Measurements from ENCODE around the gene PTCD1. TPM values are rescaled to one million over a fixed set of nuclear protein-coding genes. Genes with fewer than 3 reads are reported as not detected.
"Not testable (repeated sequence)": the region's sequence is repeated elsewhere in the genome, so short reads cannot be mapped to it uniquely, and the experiment has no call there.

PTCD1 gene
- total RNA-seq, 1 donor from 2014 or later = 6.6 TPM

DNA sequence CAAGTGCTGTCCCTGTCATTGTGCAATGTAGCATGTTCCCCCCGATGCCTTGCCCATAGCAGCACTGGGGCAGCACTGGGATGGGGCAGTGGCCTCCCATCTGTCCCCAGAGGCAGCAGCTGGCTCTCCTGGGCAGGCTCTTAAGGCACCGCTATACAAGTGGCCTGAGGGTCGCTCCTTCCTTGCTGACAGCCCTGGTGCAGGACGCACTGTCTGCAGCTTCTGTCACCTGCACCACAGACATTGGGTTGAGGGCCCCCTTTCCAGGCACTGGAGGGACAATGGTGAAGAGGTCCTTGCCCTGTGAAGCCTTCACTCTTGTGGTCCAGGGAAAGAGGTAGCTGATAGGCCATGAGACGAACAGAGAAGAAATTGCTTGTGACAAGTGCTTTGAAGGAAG lies 10.7 kb upstream of the PTCD1 start:
- DNase-seq (ENCODE audit: low spot score) = no peak

DNA sequence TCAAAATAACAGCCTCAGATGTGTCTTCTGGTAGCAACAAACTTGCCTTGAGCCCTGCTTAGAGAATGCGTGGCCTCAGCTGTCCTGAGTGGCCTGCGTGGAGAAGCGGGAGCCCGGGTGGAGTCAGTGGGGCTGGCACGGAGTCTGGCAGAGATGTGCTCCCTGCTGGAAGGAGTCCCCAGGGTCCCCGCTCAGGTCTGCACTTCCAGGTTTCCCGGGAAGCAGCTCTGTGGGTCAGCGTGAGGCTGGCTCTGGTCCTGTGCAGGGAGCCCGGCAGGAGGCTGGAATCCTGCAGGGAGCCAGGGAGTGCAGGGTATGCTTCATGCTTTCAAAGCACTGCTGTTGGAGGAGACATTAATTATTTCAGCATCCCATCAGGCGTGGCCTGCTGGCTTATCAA lies 10.3 kb upstream of the PTCD1 start:
- DNase-seq (ENCODE audit: low spot score) = no peak

DNA sequence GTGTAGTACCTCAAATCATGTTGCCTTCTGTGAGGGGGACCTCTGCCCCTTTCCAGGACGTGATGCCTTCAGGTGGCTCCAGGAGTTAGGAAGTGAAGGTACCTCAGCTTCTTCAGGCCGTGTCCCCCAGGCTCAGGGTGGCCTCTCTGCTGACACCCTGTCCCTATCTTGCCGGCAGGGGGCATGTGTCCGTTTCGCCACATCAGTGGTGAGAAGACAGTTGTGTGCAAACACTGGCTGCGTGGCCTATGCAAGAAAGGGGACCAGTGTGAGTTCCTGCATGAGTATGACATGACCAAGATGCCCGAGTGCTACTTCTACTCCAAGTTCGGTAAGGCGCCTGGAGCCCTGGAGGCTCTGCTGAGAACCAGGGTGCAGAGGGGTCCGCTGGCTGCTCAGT lies 9.3 kb upstream of the PTCD1 start:
- DNase-seq (ENCODE audit: low spot score) = no peak

DNA sequence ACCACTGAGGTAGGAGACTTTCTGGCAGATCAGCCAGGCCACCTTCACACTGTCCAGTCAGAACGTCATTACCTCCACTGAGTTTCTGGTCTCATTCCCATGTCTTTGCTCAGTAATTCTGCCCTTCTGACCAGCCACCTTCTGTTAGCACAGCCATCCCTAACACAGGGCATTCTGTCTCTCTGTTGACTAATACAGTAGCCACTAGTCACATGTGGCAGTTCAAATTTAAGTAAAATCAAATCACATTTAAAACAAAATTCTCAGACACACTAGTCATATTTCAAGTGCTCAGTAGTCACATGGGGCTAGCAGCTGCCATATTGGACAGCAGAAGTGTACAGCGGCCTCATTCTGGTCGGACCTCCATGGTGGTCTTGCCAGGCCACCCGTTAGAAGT lies 7.5 kb upstream of the PTCD1 start:
- no peak for DNase-seq (ENCODE audit: low spot score)

DNA sequence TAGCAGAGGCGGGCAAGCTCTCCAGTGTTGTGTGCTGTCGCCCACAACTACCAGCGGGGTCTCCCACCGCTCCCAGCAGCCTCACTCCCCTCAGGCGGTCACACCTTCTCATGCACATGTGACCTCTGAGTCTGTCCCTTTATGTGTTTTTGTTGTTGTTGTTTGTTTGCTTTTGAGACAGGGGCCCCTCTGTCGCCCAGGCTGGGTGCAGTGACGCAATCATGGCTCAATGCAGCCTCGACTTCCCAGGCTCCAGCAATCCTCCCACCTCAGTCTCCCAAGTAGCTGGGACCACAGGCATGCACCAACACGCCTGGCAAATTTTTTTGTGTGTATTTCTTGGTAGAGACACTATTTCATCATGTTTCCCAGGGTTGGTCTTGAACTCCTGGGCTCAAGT lies 1.6 kb upstream of the PTCD1 start:
- no peak for DNase-seq (ENCODE audit: low spot score)

DNA sequence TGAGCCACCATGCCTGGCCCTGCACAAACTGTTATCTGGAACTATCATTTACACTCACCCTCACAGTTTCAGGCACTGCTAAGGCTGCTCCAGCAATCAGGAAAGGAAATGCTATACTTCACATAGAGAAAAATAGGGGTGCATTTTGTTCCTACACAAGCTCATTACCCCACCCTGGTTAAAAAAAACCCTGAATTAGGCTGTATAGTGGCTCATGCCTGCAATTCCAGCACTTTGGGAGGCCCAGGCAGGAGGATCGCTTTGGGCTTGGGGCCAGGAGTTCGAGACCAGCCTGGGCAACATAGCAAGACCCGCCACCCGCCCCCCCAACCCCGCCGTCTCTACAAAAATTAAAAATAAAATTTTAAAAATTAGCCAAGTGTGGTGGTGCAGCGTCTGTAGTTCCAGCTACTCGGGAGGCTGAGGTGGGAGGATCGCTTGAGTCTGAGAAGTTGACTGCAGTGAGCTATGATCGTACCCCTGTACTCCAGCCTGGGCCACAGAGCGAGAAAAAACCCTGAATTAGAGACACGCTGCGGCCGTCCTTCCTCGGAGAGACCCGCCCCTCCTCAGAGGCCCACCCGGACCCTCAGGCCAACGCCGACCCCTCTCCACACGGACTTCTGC lies 539 bp downstream of the PTCD1 start:
- DNase-seq (ENCODE audit: low spot score) = no peak

DNA sequence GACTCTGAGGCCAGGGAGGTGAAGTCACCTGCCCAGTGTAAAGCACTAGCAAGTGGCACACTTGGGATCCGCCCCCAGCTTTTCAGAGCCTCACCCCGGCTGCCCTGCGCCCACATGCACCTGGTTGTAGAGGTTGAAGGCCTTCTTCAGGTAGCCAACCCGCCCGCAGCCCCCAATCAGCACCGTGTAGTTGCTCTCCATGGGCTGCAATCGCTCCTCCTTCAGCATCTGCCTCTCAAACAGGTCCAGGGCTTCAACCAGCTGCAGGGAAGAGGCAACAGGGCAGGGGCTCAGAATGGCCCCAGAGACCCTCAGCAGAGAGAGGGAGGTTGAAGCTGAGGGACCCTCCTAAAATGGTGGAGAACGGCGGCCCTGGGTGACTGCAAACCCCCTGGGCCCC lies 5.4 kb downstream of the PTCD1 start:
- DNase-seq (ENCODE audit: low spot score) = no peak

DNA sequence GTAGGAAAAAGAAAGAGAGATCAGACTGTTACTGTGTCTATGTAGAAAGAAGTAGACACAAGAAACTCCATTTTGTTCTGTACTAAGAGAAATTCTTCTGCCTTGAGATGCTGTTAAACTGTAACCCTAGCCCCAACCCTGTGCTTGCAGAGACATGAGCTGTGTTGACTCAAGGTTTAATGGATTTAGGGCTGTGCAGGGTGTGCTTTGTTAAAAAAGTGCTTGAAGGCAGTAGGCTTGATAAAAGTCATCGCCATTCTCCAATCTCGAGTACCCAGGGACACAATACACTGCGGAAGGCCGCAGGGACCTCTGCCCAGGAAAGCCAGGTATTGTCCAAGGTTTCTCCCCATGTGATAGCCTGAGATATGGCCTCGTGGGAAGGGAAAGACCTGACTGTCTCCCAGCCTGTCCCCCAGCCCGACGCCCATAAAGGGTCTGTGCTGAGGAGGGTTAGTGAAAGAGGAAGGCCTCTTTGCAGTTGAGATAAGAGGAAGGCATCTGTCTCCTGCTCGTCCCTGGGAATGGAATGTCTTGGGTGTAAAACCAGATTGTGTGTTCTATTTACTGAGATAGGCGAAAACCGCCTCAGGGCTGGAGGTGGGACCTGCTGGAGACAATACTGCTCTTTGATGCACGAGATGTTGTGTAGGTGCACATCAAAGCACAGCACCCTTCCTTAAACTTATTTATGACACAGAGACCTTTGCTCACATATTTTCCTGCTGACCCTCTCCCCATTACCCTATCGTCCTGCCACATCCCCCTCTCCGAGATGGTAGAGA lies 6.7 kb downstream of the PTCD1 start:
- not testable (repeated sequence) for DNase-seq (ENCODE audit: low spot score)

DNA sequence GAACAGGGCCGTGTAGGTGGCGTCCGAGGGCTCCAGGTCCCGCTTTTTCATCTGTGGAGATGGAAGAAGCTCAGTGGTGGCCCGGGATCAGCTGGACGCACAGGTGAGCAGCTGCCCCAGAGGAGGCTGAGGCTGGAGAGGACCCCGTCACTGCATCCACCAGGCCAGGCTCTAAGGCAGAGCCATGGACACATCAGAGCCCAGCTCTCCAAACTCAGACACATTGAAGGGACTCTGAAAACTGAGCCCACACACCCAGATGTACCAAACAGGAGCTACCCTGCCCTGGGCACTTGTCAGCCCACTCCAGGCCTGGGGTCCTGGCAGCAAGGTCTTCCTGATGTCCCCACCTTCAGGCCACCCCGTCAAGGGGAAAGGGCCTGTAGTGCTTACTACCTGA lies 8.8 kb downstream of the PTCD1 start:
- no peak for DNase-seq (ENCODE audit: low spot score)

DNA sequence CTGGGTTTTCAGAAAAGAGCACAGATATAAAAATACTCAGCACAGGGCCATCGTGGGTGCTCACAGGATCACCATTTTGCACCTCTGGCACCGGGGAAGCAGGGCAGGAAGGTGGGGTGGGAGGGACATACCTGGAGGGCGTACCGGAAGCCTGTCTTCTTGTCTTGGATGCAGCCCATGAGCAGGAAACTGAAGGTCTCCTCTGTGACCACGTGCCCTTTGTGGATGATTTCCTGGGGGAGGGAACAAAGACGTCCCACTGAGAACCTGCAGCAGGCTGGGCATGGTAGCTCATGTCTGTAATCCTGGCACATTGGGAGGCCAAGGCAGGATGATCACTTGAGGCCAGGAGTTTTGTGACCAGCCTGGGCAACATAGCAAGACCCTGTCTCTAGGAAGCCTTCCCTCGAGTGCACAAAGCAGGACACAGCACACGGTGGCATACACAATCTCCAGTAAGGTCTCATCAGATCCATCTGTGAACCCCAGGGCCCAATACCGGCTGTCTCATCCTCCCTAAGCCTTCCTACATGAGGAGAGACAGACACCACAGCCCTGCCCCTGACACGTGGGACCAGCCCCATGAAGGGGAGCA lies 9.5 kb downstream of the PTCD1 start:
- no peak for DNase-seq (ENCODE audit: low spot score)

DNA sequence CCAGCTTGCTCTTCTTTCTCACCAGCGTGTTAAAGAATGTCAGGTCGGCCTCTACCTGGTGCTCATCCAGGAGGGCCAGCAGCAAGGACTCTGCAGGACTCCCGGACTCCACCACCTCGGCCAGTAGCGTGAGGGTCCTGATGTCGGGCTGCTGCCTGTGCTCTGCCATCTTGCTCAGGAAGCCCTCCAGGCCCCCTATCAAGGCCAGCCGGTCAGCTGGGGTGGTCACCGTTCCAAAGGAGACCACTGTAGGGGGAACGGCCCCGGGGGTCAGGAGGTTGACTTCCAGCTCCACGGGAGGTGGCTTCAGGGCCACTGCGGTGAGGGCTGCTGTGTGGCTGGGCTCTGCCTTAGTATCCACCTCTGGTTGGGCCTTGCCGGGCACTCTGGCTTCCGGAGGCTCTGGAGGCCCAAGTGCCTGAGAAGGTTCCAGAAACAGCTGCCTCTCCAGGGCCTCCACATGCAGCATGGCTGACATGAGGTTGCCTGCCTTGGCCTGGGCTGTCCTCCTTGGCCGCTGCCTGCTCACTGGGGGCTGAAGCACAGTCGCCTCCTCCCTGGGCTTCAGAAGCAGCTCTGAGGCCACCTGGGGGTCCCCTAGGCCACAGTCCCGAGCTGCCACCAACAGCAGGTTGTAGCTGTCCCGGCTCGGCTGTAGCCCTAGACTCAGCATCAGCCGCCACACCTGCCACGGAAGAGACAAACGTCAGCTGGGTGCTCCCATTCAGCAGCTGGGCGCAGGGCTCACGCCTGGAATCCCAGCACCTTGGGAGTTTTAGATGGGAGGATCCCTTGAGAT lies 13.5 kb downstream of the PTCD1 start:
- no peak for DNase-seq (ENCODE audit: low spot score)

DNA sequence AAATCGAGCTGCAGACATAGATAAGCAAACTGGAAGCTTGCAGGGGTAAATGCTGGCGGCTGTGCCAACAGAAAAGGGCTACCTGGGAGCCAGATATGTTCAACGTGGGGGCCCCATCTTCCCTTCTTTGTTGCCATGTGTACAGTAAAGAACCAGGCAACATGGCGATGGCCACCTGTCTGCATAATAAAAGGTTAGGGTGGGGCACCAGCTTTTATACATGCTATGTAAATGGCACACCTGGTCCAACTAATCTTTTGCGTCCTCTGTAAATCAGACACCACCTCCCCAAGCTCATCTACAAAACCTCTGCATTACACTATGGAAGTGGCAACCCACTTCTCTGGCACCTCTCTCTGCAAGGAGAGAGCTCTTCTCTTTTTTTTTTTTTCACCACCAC lies 16.0 kb downstream of the PTCD1 start:
- DNase-seq (ENCODE audit: low spot score) = no peak

DNA sequence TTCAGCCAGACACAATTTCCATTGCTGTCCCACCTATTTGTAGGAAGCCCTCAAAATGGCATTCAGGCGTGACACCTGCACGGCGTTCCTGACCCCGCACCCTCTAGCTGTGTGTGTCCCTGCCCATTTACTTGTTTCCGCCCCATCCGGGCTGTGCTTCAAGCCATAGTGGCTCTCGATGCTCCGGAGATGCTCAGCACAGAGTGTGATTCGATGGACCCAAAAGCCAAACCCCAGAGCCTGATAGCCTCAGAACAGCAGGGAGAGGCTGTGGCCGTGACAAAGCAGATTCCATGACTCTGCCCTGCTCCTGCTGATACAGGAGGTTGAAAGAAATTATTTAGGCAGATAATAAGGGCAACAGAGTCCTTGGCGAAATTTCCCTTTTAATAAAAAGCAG lies 16.4 kb downstream of the PTCD1 start:
- no peak for DNase-seq (ENCODE audit: low spot score)

DNA sequence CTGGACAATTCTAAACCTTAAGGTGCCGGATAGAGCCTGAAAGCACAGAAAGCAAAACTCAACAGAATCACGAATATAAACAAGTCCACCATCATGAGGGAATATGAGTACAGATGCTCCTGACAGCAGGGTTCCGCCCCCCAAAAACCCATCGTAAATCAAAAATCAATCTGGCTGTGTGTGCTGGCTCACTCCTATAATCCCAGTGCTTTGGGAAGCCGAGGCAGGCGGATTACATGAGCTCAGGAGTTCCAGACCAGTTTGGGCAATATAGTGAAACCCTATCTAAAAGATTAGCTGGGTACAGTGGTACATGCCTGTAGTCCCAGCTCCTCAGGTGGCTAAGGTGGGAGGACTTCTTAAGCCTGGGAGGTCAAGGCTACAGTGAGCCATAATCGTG lies 17.6 kb downstream of the PTCD1 start:
- DNase-seq (ENCODE audit: low spot score) = no peak

DNA sequence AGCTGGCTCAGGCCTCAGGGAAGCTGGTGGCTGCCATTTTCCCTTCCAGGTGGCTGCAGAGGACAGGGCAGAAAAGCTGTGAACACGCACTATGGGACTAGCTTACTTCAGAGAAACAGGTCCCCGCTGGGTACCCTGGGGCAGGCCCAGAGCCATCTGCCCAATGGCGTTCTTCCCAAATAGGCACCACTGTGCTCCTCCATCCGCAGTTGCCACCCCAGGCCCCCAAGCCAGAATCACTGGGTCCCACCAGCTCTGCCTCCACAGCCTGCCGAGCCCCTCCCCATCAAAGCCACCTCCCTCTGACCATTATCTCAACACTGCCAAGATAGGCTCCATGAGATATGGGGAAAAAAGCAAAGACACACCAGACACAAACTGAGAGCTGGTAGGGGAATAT lies 18.4 kb downstream of the PTCD1 start:
- DNase-seq (ENCODE audit: low spot score) = no peak

DNA sequence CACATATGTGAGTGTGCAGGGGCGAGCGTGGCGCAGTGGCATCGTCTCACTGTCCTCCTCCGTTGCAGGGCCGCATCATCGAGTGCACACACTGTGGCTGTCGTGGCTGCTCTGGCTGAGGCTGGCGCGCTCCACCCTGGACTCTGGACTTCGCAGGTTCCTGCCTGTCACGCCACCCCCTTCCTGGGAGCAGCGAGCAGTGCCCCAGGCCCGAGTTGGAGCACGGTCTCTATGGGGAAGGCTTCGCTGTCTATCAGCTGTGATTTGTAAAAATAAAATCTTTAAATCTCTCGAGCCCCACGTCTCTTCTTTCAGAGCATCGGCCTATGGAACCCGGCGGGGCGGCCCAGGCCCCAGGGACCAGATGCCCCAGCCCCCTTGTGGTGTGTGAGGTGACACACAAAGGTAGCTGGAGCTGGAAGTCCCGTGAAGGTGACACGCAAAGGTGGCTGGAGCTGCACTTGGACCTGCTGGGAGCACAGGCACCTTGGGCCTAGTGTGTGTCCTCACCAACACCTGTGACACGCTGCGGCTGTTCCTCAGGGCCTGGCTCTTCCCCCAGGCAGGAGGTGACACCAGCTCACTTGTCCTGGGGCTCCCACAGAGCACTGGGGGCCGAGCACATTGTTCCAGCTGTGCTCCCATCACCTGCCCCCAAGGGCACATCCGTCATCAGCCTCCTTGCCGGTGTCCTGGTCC lies 19.1 kb downstream of the PTCD1 start:
- DNase-seq (ENCODE audit: low spot score) = no peak

DNA sequence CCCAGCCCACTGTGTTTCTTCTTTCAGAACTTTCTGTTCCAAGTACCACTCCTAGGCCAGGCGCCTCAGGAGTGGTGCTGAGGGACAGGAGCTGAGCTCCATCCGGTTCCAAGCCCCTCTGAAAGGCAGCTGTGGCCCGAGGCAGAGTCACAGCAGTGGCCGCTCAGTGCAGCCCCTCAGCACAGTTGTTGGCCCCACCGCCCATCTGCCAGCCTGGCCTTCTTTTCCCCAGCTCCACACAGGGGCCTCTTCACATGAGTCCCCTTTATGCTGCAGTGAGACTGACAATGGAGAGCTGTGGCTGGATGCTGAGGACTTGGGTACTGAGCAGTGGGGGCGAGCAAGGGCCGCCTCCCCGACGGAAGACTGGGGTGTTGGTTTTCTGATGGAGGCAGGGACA lies 20.3 kb downstream of the PTCD1 start:
- DNase-seq (ENCODE audit: low spot score) = no peak

DNA sequence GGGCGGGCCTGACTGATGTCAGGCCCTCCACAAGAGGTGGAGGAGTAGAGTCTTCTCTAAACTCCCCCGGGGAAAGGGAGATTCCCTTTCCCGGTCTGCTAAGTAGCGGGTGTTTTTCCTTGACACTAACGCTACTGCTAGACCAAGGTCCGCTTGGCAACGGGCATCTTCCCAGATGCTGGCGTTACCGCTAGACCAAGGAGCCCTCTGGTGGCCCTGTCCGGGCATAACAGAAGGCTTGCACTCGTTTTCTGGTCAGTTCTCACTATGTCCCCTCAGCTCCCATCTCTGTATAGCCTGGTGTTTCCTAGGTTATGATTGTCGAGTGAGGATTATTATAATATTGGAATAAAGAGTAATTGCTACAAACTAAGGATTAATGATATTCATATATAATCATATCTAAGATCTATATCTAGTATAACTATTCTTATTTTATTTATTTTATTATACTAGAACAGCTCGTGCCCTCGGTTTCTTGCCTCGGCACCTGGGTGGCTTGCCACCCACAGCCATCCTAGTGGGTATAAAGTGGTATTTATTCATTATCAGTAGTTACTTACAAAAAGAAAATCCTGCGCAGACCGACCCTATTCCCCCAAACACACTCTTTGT lies 23.0 kb downstream of the PTCD1 start:
- DNase-seq (ENCODE audit: low spot score) = not testable (repeated sequence)

DNA sequence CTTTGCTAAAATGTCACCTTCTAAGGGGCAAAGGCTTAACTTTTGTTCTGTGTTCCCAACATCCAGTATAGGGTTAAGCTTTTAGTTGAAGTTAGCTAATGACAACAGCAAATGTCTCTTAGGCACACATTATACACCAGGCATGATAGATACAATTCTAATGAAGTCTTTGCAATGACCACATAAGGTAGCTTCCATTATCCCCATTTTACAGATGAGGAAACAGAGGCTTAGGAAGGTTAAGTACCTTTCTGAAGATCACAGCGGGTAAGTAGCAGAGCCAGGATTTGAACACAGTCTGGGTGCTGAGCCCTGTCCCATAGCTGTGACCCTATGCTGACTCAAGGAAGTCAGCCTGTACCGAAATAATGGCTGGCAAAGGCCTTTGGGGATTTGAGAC lies 28.0 kb downstream of the PTCD1 start:
- no peak for DNase-seq (ENCODE audit: low spot score)

DNA sequence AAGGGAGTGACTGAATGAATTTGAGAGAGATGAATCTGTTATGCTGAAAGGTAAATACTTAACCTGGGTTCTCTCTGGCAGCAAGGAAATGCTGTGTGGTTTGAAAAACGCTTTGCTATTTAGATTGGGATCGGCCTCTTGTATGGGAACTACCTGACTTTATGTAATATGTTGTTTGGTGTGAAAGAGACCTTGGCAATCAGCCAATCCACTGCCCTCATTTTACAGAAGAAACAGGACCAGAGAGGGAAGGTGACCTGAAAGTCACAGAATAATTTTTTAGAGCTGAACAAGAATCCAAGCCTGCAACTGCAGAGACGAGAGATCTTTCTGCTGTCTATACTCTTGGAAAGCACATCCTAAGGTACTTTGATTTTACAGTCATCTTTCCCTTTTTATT lies 28.8 kb downstream of the PTCD1 start:
- DNase-seq (ENCODE audit: low spot score) = no peak

DNA sequence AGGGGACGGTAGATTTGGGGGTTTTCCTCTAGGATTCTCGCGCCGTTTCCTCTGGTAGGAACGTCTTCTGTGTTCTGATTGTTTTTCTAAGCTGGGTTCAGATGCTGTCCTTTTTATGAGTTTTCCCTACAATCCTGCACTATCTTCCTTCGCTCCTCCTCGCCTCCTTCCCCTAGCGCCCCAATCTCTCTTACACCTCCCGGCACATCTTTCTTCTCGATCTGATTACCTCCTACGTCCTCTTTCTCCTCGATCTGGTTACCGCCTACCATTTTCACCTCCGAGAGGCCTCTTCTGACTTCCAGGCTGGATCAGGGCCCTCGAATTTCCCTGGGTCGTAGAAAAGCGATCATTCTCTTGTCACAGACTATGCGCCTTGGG lies 29.4 kb downstream of the PTCD1 start:
- no peak for DNase-seq (ENCODE audit: low spot score)

Measured in ureter (tissue), 1 donor.